Measurements from ENCODE around the gene WDPCP.

DNA sequence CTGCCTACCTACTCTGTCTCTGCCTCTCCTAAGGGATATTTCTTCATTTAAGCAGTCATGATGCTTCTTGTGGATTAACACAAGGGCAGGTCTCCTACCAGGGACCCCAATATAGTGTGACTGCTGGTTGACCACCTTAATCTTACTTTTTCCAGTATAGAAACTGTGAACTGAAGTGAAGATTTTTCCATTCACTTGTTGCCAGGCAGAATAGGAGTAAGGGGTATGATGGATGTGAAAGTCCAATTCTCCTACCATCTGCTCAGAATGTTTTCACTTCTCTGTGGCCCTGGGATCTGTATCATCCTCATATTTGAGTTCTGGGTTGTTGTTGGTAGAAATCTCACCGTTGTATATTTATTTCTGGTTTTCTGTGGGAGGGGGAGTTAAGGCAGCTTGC, 247.8 kb downstream of the WDPCP start:
- TF ChIP-seq CTCF (conservative IDR thresholded peaks at IDR 0.05; ENCODE audit: low read length) (no peak), EZH2phosphoT487 (IDR thresholded peaks at IDR 0.05; ENCODE audit: borderline replicate concordance, low read depth, low read length) (no peak)

Data from OCI-LY7 (cell line).